Suprapubic skin (tissue), 3 donors: Measurements from ENCODE around the gene CHCHD4.

ENCODE experiments used
- CTCF ChIP-seq, 2 donors: fragments of 200-600 bp in 1 of 2; fragments of 450-650 bp in 1 of 2; sonication (generic) in 1 of 2; IDR thresholded peaks; one replicate each; pipeline ENCODE4 v1.5.1; 2016 to 2019; ENCODE audit warnings: antibody characterized with exemption in 2 of 2, mild to moderate bottlenecking in 1 of 2, moderate library complexity in 1 of 2
- POLR2AphosphoS5 ChIP-seq, 3 donors: sonication (generic); formaldehyde crosslinking; IDR thresholded peaks; one replicate each; pipeline ENCODE4 v1.6.1; 2017; ENCODE audit warnings: antibody characterized with exemption in 3 of 3

- no peak for TF ChIP-seq CTCF (IDR thresholded peaks at IDR 0.05)
- TF ChIP-seq POLR2AphosphoS5 (IDR thresholded peaks at IDR 0.05) = no peak
Measured at GRCh38 chr3:14132689-14133088, 8.0 kb upstream of the CHCHD4 start.
